Natural killer cell (primary cell): Measurements from ENCODE around the gene NKTR. TPM values are rescaled to one million over a fixed set of nuclear protein-coding genes. Genes with fewer than 3 reads are reported as not detected.

ENCODE experiments used
- ATAC-seq, 3 donors: fragments of 150-1000 bp in 2 of 3; fragments of 200-7000 bp in 1 of 3; cut with Tn5 transposase; 1 replicate in 1 of 3; 2 replicates in 2 of 3; pipeline ENCODE4 v1.10.0; 2021; ENCODE audit warnings: mild to moderate bottlenecking in 2 of 3, moderate library complexity in 2 of 3
- DNase-seq, 2 donors: peaks; one replicate each; pipeline versions ENCODE4 v3.0.0 to v3.0.0-alpha.2; 2013 to 2021; ENCODE audit warnings: mixed read lengths in 1 of 2
- H3K27ac ChIP-seq: one replicate; pipeline ENCODE4 v1.5.1; 2013; ENCODE audit warnings: mild to moderate bottlenecking, low read length
- H3K27me3 ChIP-seq: one replicate; pipeline ENCODE4 v1.6.1; 2013; ENCODE audit warnings: low read length; ENCODE audit not compliant: control insufficient read depth, insufficient read depth
- H3K36me3 ChIP-seq: one replicate; pipeline ENCODE4 v1.6.1; 2013; ENCODE audit warnings: low read length; ENCODE audit not compliant: control insufficient read depth, insufficient read depth
- H3K4me1 ChIP-seq: one replicate; pipeline ENCODE4 v1.6.1; 2013; ENCODE audit warnings: low read length; ENCODE audit not compliant: control insufficient read depth, insufficient read depth
- H3K4me3 ChIP-seq: one replicate; pipeline ENCODE4 v1.5.1; 2013; ENCODE audit warnings: low read length
- H3K9me3 ChIP-seq: one replicate; pipeline ENCODE4 v1.6.1; 2013; ENCODE audit warnings: low read length; ENCODE audit not compliant: control insufficient read depth, insufficient read depth
- H3K27ac Mint-ChIP-seq, 2 donors: one replicate each; pipeline ENCODE4 v1.8.0; 2022; ENCODE audit warnings: mild to moderate bottlenecking in 2 of 2, mixed read lengths in 2 of 2, moderate library complexity in 1 of 2
- H3K27me3 Mint-ChIP-seq, 2 donors: one replicate each; pipeline ENCODE4 v1.8.0; 2022; ENCODE audit warnings: low read depth in 2 of 2, mixed read lengths in 2 of 2
- H3K36me3 Mint-ChIP-seq: one replicate; pipeline ENCODE4 v1.8.0; 2022; ENCODE audit warnings: mixed read lengths
- H3K4me1 Mint-ChIP-seq, 2 donors: one replicate each; pipeline ENCODE4 v1.8.0; 2022; ENCODE audit warnings: mixed read lengths in 2 of 2
- H3K4me3 Mint-ChIP-seq: one replicate; pipeline ENCODE4 v1.8.0; 2022; ENCODE audit warnings: mild to moderate bottlenecking, moderate library complexity, mixed read lengths
- H3K9me3 Mint-ChIP-seq, 2 donors: one replicate each; pipeline ENCODE4 v1.8.0; 2022; ENCODE audit warnings: mixed read lengths in 2 of 2
- CTCF ChIP-seq: fragments of 200-600 bp; IDR thresholded peaks from one replicate; pipeline ENCODE4 v1.8.0; 2022; ENCODE audit warnings: antibody characterized with exemption
- WGBS: methylation state at CpG from one replicate; pipeline ENCODE4 v1.1.7; 2013; ENCODE audit warnings: missing lambda C conversion rate; ENCODE audit not compliant: insufficient coverage; 5-methylcytosine and 5-hydroxymethylcytosine counted together
- intact Hi-C: fragments of 100-400 bp; cut with micrococcal nuclease; formaldehyde crosslinking; loops from one replicate; pipeline ENCODE4 v1.14.2; 2022
- total RNA-seq, 4 donors: library from RNA; stranded (reverse); fragments of 120-200 nt in 1 of 4; gene quantifications; one replicate each; pipeline versions ENCODE4 v1.2.3 to v1.2.4, GENCODE V29; 2013 to 2022

NKTR gene
- total RNA-seq, 3 donors from 2014 or later (not counting 1 experiment from before 2014, with no cell fraction given): 212 to 252 (median 217) TPM

GRCh38 chr3:42612928-42613327, 12.4 kb downstream of the NKTR start:
- H3K4me3 Mint-ChIP-seq: no peak overlapping the region
- H3K9me3 Mint-ChIP-seq: no peaks in the 10 kb centered on the region
- H3K36me3 ChIP-seq: peaks cover 13% of the 10 kb centered on the region
- H3K4me1 ChIP-seq: peaks cover 5% of the 10 kb centered on the region
- no peak overlapping the region for H3K4me3 ChIP-seq
- no peaks in the 10 kb centered on the region for H3K9me3 ChIP-seq
- no peaks in the 10 kb centered on the region for H3K36me3 Mint-ChIP-seq
- H3K27me3 ChIP-seq: no peaks in the 10 kb centered on the region
- H3K27ac ChIP-seq: no peak overlapping the region
- TF ChIP-seq CTCF: no peak
- H3K4me1 Mint-ChIP-seq: peaks cover 53 to 65% of the 10 kb centered on the region in 2 donors
- ATAC-seq: peak in 1 of 3 donors; percentile 21
- intact Hi-C loops: no loop called here
- no peaks in the 10 kb centered on the region for H3K27me3 Mint-ChIP-seq
- WGBS: 86% methylated on average over 1 of the region's 3 CpGs
- DNase-seq: no peak
- peak overlapping the region; percentile 52 to 76 for H3K27ac Mint-ChIP-seq

GRCh38 chr3:42613462-42613861, 13.0 kb downstream of the NKTR start:
- peak in 2 of 3 donors; percentile 52 to 64 for ATAC-seq
- H3K4me3 ChIP-seq: no peak overlapping the region
- Mint-ChIP-seq H3K27ac (peak overlapping the region; percentile 52 to 76), H3K4me3 (no peak overlapping the region), H3K9me3 (no peaks in the 10 kb centered on the region), H3K36me3 (no peaks in the 10 kb centered on the region), H3K4me1 (peaks cover 50 to 62% of the 10 kb centered on the region in 2 donors), H3K27me3 (no peaks in the 10 kb centered on the region)
- H3K9me3 ChIP-seq: no peaks in the 10 kb centered on the region
- peak in 1 of 2 donors; percentile 53 for DNase-seq
- H3K36me3 ChIP-seq: peaks cover 10% of the 10 kb centered on the region
- H3K4me1 ChIP-seq: peaks cover 5% of the 10 kb centered on the region
- TF ChIP-seq CTCF: peak; percentile 39
- no CpG with 5 or more reads among the region's 2 CpGs for WGBS
- intact Hi-C loops: no loop called here
- no peaks in the 10 kb centered on the region for H3K27me3 ChIP-seq
- no peak overlapping the region for H3K27ac ChIP-seq

GRCh38 chr3:42631620-42632019, 31.1 kb downstream of the NKTR start:
- Mint-ChIP-seq H3K27ac (peak overlapping the region in 1 of 2 donors; percentile 27), H3K27me3 (no peaks in the 10 kb centered on the region), H3K4me3 (no peak overlapping the region), H3K9me3 (no peaks in the 10 kb centered on the region), H3K36me3 (peaks cover 12% of the 10 kb centered on the region), H3K4me1 (peaks cover 0 to 9% of the 10 kb centered on the region in 2 donors)
- no peak for TF ChIP-seq CTCF
- intact Hi-C loops: no loop called here
- peaks cover 75% of the 10 kb centered on the region for H3K36me3 ChIP-seq
- DNase-seq: no peak
- no peaks in the 10 kb centered on the region for H3K27me3 ChIP-seq
- no peaks in the 10 kb centered on the region for H3K9me3 ChIP-seq
- WGBS: 98% methylated on average over 2 of the region's 2 CpGs
- H3K27ac ChIP-seq: no peak overlapping the region
- no peak for ATAC-seq
- H3K4me1 ChIP-seq: no peaks in the 10 kb centered on the region
- H3K4me3 ChIP-seq: no peak overlapping the region

- intact Hi-C loops: no loop called here
- Histone ChIP-seq H3K9me3 (no peaks in the 10 kb centered on the region), H3K4me3 (no peak overlapping the region), H3K27me3 (no peaks in the 10 kb centered on the region), H3K4me1 (no peaks in the 10 kb centered on the region), H3K36me3 (peaks cover 80% of the 10 kb centered on the region), H3K27ac (no peak overlapping the region)
- DNase-seq: no peak
- TF ChIP-seq CTCF: no peak
- Mint-ChIP-seq H3K36me3 (peaks cover 11% of the 10 kb centered on the region), H3K27ac (peak overlapping the region in 1 of 2 donors; percentile 27), H3K4me1 (peaks cover 0 to 8% of the 10 kb centered on the region in 2 donors), H3K27me3 (no peaks in the 10 kb centered on the region), H3K4me3 (no peak overlapping the region), H3K9me3 (no peaks in the 10 kb centered on the region)
- 78% methylated on average over 1 of the region's 1 CpG for WGBS
- ATAC-seq: no peak
Measured at GRCh38 chr3:42632146-42632545, 31.7 kb downstream of the NKTR start.
